Kidney capillary endothelial cell (primary cell): Measurements from ENCODE around the gene NDRG2.

Source experiments
- DNase-seq: peaks from one replicate; pipeline ENCODE4 v3.0.0-alpha.2; 2018; ENCODE audit warnings: low spot score

The NDRG2 gene

DNA sequence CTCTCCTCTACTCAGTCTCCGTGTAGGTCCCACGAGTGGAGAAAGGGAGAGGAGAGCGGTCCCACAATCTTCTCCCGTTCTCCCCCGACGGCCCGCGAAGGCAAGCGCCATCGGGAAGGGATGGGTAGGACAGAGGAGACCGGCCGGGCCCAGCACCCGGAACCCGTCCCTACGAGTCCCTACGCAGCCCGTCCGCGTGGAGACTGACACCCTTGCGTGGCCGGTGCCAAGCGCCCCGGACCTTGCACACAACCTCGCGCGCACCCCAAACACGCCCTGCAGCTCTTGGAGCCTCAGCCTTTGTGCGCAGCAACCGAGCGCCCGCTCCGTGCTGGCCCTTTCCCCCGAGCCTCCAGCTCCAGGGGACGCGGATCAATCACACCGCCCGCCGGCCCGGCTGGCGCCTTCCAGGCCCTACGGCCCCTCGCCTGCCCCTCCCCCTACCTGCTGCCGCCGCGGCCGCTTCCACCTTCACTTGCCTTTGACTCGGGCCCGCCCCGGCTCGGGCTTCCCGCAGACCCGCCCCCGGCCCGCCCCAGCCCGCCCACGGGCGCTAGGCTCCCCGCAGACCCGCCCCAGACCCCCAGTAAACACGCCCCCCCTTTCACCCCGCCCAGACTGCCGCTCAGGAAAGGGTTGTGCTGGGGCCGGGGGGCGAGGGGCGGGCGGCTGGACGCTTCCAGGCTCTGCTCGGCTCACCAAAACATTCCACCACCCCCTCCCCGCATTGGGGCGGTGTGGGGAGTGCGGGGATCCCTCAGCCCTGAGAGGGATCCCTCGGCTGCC, at the start of gene NDRG2:
Gene NDRG2 (minus strand): TSS at position 477 of the 786 bp plus-strand sequence. CDS start 1,746 bp downstream, outside the sequence.
- DNase-seq: no peak

- no peak for DNase-seq
Observed at GRCh38 chr14:21073921-21074320, 49.1 kb upstream of the NDRG2 start.

- DNase-seq: no peak
Observed at GRCh38 chr14:21072781-21073339, 48.0 kb upstream of the NDRG2 start.

DNA sequence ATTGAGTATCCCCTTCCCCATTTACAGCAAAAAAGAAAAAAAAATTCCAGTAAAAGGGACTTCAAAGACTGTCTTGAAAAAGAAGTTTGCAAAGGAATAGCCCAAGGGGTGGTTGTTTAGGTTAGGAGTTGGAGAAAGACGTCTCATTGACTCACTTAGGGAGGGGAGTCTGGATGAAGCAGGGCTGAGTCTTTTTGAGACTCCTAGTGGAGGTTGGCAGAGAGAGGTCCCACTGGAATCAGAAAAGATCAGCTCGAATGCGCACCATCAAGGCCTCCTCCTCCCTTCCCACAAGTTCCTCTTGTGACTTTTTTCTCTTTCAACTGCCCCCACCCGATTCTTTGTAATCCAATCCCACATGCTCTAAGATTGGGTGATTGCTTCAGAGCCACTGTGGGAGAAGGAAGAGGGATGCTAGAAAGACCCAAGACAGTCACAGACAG, 47.2 kb upstream of the NDRG2 start:
- no peak for DNase-seq

DNA sequence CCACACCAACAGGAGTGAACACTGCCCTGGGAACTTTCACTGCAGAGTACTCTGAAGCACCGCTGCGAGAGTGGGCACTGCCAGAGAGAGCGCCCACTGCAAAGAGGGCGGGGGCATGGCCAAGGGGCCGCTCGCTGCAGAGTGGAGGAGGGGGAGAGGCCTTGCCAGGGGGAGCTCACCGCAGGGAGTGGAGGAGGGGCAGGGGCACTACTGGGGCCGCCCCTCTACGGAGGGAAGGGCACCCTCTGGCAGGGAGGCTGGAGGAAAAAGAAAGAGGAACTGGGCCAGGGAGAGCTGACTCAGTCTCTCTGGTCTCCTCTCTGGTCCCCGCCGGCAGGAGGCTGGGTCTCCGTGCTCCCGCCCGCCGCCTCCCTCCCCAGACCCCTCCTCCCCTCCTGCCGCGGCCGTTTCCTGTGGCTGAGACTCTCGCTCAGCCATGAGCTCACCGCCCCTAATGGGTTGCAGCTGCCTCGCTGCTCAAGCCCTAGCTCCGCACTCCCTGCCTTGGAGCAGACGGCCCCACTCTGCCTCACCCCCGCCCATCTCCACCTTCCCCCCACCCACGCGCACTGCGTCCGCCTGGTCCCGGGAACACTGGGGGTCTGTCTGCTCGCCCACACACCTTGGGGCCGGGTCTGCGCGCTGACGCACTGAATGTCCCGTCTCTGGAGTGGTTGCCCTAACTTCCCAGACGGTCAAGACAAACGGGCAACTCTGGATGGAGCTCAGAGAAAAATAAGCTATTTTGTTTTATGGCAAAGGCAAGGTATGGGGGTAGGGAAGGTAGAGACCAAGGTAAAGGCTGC, 46.6 kb upstream of the NDRG2 start:
- peak; percentile 82 for DNase-seq

- no peak for DNase-seq
Observed at GRCh38 chr14:21070610-21071224, 45.9 kb upstream of the NDRG2 start.

DNA sequence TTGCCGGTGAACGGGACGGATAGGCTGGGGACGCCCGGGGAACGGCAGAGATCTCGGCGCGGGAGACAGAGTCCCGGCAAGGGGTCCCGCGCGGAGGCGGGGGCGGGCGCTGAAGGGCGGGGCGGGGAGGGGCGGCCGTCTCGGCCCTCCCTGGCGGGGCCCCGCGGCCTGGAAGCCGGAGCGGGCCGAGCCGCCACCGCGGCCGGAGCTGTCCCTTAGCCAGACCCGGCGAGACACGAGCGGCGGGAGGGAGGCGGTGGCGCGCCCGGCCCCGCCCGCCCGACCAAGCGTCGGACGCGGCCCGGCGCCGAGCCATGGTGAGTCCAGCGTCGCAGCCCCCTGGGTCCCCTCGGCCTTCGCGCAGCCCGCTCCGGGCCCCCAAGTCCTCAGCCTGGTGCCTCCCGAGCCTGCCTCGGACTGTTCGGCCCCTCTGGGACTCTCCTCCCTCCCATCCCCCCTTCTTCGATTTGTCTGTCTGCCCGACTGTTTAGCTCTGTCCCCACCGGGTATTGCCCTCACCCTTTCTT, 45.3 kb upstream of the NDRG2 start, which contains the start of gene ARHGEF40:
Gene ARHGEF40 (plus strand): TSS at position 222 of the 527 bp plus-strand sequence. CDS start 93 bp downstream, at position 315.
- DNase-seq: no peak

DNA sequence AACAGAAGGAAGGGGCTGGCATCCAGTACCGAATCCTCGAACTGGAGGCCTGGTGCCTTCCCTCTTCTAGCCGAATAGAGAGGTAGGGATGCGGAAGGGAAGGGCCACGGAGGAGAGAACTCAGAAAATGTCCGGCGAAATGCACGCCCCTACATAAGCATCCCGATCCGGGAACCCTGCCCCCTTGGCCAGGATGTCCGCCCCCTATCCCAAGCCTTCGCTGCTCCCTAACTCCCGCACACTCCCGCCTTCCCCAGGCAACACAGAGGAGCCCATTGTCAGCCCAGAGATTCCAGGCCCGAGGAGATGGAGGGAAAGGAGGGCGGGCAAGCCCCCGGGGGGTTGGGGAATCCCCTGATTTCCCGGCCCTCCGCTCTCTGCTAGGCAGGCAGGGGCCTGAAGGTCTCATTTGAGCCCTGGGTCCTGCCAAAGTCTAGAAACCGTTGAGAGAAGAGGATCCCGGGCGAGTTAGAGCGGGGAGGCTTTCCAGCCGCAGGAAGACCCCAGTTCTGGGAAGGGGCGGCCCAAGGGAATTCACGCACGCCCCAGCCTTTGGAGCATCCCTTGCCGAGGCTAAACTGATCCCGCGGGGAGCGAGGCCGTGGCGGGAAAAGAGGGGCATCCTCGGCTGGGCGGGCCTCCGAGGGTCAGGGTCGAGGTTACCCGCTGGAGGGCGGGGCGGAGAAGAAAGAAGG, 44.7 kb upstream of the NDRG2 start:
- DNase-seq: no peak

DNA sequence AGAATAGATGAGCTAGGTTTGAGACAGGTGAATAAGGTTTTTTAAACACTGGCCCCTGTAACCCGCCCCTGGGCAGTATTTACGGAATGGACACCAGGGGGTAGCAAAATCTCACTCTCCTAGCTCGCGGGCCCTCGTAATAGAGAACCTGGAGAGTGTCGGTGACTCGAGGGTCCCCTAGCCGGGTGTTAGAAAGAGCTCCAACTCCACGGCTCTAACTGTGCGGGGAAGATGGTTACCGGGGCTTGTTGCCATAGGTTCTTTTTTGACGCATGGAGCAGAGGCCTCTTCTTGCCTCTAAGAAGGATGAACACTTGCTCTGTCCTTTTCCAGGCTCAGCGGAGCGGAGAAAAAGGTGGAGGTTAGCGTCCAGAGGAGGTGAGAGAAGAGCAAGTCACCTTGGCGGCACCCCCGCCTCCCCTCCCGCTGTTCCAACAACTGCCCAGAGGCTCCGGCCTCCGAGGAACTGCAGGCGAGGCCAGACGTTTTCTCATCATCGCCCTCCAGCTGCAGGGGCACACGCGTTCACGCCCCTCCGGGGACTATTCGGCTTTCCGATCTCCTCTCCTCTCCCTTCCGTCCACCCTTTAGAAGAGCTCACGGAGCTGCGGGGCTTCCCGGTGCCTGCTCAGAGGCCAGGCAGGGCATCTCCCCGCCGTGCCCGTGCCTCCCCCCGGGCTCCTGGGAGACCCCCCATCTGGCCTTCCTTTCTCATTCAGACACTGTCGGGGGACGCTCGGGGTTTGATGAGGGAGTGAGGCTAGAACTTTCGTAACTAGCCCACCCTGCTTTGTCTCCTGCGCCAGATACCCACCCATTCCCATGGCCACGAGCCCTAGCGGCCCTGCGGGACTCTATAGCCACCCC, 43.9 kb upstream of the NDRG2 start:
- DNase-seq: no peak

DNA sequence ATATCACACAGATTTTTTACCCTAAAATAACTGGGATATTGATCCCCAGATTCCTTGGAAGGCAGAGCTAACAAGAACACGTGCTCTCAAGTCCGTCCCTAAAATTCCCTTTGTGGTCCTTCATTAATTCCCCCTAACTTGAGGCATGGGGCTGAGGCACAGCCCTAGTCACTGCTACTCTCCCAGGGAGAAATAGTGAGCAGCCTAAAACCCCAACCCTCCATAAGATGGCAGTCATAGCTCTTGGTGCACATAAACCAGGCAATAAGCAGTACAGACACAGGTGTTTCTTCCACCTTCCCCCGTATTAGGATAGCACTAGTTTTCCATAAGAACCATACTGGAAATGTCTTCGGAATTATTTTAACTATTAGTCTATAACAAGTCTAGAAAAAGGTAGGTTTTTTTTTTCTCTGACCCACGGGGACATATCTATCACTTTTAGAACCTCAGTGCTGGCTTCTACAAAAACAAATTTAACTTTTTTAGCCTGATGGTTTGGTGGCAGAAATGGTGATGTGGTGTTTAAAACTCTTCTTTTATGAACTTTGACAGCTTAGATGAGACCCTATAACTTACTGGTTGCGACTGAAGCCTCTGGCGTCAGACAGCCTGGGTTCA, 42.1 kb upstream of the NDRG2 start:
- no peak for DNase-seq

- peak; percentile 55 for DNase-seq
Observed at GRCh38 chr14:21063479-21063878, 38.6 kb upstream of the NDRG2 start.

DNA sequence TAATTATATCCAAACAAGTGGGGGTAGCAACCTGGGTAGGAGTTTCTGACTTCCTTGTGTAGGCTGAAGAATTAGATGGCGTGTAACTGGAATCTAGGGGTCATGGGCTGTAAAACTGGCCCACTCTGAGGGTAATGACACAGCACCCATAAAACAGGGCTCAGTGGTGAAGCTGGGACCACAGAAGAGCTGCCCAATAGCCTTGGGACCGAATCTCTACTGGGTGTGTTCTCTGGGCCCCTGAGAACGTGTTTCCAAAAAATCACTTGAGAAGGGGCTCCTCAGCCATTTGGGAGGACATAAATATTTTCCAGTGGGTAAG, 36.4 kb upstream of the NDRG2 start:
- DNase-seq: no peak

DNA sequence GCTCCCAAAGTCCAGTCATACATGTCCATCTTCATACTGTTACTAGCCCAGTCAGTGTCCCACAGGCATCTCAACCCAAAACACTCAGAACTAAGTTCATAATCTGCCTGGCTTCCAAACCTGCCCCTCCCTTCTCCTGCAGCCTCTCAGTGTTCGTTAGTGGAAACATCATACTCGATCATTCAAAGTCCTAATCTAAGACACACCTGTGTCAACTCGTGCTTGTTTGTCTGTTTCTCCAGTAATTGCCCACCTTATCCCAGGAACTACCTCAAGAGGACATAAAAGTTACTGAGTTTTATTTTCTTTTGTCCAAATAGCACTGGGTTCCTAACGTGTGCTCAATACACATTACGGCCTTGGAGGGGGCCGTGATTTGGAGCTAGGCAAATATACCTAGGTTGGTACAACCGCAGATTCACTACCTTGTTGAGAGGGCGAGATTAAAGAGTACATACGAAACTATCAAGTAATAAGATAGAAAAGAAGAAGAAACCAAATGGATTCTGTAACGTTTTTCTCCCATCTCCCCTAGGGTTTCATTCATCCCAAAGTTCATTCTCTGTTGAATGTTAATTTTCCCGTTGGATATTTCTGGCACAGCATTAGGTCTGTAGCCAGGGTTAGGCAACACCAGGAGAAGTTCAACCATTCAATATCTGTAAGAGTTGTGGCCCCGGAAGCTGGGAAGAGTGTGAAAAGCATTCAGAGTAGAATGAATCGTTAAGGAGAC, 35.9 kb upstream of the NDRG2 start:
- no peak for DNase-seq

DNA sequence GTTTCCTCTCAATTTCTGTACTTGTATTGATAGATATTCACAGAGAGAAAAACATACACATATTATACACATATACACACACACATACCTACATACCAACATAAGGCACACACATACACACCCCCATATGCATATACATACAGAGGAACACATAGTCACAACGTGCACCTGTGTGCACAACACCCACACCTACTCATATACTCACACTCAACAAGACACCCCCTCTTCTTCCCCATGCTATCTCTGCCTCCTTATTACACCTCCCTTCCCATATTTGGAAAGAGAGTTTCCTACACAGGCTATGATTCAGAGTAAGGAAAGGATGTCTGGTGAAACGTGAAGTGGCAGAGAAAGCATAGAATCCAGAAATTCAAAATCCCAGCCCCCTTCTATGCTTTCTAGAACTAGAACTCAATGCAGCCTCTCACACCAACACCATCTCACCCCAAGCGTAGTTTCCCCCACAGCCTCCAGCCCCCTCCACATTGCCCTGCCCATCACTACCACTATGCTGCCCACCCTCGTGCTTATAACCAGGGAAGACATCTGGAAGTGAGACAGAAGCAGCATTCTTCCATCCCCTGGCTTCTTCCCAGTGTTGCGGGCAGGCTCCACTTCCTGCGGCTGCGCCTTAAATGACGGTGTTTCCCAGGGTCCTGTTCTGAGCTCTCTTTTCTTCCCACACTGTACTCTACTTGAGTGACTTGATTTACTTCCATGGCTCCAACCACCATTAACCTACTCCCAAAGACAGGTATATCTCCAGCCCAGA, 35.2 kb upstream of the NDRG2 start:
- no peak for DNase-seq

DNA sequence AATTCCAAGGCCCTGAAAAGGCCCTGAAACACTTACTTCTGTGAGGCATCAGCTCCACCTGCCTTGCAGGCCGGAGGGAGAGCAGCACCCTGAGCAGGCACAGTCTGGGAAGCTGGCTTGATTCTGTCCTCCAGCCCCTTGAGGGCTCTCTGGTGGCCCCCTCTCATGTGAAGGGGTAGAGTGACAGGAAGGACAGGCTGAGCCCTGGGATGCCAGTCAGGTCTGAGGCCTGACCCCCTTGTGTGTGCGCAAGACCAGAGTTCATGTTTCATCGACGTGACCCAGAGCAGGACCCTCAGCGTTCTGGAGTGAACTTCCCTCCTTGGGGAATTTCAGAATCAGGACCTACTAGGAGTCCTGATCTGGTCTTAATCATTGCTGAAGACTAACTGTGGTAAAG, 34.0 kb upstream of the NDRG2 start:
- no peak for DNase-seq

DNA sequence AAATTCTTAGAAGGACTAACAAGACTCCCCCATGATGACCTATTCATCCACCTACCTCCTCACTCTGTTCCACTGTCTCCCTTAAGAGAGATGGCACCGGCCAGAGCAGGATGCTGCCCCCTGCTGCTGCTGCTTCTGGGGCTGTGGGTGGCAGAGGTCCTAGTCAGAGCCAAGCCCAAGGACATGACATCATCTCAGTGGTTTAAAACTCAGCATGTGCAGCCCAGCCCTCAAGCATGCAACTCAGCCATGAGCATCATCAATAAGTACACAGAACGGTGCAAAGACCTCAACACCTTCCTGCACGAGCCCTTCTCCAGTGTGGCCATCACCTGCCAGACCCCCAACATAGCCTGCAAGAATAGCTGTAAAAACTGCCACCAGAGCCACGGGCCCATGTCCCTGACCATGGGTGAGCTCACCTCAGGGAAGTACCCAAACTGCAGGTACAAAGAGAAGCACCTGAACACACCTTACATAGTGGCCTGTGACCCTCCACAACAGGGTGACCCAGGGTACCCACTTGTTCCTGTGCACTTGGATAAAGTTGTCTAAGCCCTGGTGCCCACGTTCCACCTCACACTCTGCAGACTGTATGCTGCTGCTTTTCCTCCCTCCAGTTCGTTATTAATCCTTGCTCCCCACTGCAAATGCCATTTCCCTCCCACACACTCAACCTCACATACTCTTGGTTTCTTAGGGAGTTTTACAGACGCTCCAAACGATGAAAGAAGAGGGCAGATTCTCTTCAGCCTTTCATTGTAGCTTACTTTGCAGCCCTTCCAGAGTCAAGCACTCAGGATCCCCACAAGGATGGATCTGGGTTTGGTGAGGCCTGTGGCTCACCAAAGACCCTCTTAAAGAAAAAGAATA, 33.2 kb upstream of the NDRG2 start, which contains the start of gene RNASE8:
Gene RNASE8 (plus strand): TSS at position 20 of the 873 bp plus-strand sequence. CDS start 71 bp downstream, at position 91.
- DNase-seq: no peak

DNA sequence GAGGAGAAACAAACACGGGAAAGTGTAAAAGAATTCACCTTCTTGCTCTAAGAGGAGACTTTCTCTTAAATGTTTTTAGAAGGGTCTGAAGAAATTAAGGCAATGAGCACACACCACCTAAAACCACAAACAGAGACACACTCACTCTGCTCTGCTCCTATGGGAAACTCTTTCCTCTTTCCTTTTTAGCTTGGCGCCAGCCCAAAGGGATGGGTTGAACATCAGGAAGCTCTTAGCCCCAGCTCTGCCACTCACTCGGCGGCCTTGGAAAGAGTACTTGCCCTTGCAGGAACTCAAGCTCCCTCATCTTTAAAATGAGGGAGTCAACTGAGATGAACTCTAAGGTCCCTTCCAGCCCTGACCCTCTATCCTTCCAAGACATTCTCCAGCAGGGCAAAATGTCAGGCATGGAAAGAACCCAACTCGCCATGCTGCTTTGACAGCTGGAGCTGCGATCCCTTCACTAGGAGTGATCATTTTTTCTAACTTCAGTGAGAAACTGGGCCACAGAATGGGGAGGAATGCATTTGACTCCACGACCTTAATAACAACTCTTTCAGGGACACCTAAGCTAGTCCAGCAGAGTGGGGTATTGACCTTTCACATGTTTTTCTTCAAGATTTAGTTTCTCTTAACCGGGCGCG, 31.8 kb upstream of the NDRG2 start:
- no peak for DNase-seq
